GM21526 (cell line): ENCODE results near the gene COPS6.
"Not testable (repeated sequence)": the region's sequence is repeated elsewhere in the genome, so short reads cannot be mapped to it uniquely, and the experiment has no call there.

Experiments
- ATAC-seq: cut with Tn5 transposase; IDR thresholded peaks from one replicate; pipeline ENCODE4 v1.9.1; 2021; ENCODE audit warnings: moderate library complexity; ENCODE audit not compliant: unreplicated experiment, low FRiP score

The COPS6 gene

DNA sequence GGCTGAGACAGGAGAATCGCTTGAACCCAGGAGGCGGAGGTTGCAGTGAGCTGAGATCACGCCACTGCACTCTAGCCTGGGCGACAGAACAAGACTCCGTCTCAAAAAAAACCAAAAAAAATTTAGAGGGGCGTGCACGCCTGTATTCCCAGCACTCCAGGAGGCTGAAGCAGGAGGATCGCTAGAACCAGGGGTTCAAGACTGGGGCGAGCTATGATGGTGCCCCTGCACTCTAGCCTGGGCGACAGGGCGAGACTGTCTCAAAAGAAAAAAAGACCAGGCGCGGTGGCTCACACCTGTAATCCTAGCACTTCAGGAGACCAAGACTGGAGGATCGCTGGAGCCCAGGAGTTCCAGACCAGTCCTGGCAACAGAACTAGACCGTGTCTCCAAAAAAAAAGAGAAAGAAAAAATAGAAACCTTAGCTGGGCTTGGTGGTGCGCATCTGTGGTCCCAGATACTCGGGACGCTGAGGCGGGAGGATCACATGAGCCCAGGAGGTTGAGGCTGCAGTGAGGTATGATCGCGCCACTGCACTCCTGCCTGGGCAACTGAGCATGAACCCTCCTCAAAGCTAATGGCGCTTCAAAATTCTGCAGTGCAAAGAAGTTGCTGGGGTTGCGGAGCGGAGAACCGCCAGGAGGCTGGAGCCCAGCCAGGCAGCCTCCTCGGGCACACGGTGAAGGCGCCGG lies 37.6 kb downstream of the COPS6 start:
- ATAC-seq: no peak

GRCh38 chr7:100126931-100127865 lies 38.4 kb downstream of the COPS6 start, which contains the start of gene MBLAC1:
Gene MBLAC1, plus strand, starts transcription at chr7:100126967. Its CDS starts 429 bp downstream, at chr7:100127396.
- peak; percentile 47 for ATAC-seq

DNA sequence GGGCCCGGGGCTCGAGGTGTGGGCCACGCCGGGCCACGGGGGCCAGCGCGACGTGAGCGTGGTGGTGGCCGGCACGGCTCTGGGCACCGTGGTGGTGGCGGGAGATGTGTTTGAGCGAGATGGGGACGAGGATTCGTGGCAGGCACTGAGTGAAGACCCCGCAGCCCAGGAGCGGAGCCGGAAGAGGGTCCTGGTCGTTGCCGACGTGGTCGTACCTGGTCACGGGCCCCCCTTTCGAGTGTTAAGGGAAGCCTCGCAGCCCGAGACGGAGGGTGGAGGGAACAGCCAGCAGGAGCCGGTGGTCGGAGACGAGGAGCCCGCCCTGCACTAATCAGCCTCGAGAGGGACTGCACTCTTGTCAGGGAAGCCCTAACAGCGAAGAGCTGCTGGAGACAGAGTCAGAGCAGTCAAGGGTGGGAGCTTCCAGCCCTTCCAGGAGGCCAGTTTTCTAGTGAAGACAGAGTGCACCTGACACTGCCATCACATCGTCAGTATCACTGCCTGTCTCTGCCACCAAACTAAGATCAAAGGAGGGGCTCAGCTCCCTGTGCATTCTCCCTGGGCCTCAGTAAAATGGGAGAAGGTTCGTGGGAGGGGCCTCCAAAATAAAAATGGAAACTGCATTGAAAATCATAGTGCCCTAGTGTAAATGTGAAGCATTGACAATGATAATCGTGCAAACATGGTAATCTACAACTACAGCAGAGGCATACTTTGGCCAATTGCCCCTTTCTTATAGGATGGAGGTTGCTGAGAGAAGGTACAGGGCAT lies 39.3 kb downstream of the COPS6 start:
- no peak for ATAC-seq

GRCh38 chr7:100128637-100128963 lies 39.8 kb downstream of the COPS6 start:
- no peak for ATAC-seq

- ATAC-seq: not testable (repeated sequence)
Observed at GRCh38 chr7:100130220-100130607, 41.4 kb downstream of the COPS6 start.

DNA sequence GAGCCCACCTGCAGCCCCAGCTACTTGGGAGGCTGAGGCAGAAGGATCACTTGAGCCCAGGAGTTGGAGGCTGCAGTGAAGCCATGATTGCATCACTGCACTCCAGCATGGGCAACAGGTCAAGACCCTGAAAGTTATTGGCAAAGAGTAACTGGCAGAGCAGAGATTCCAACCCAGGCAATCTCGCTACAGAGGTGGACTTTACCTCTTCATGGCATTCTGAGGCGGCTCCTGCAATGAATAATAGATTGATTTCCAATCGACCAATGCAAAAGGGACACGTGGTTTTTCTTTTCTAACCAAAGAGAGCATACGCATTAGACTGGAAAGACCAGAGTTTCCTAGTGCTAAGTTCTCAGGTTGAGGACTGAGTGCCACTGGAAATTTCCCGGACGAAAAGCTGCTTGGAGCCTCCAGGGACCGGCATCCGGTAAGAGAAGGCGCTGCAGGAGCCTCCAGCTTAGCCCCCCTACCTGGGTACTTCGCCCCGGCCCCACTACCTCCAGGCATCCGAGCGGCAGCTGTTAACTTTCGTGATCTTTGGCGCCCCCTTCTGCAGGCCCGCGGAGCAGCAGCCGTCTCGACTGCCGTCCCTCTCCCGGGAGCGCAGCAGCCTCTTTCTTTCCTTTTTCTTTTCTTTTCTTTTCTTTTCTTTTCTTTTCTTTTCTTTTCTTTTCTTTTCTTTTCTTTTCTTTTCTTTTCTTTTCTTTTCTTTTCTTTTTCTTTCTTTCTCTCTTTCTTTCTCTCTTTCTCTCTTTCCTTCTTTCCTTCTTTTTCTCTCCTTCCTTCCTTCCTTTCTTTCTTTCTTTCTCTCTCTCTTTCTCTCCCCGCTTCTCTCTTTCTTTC lies 42.1 kb downstream of the COPS6 start:
- ATAC-seq: no peak

DNA sequence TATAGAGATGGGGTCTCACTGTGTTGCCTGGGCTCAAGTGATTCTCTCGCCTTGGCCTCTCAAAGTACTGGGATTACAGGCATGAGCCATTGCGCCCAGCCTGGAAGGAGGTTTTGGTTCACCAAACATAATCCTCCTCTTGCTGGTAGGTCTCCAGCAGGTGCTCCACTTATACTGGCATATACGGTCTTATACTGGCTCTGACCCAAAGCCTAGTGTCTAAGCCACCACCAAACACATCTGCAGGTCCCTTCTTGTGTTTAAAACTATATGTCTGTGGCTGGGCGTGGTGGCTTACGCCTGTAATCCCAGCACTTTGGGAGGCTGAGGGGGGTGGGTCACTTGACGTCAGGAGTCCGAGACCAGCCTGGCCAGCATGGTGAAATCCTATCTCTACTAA lies 43.4 kb downstream of the COPS6 start:
- ATAC-seq: no peak

- no peak for ATAC-seq
Observed at GRCh38 chr7:100132697-100133151, 44.0 kb downstream of the COPS6 start.

- ATAC-seq: no peak
Observed at GRCh38 chr7:100137851-100138760, 49.3 kb downstream of the COPS6 start.

- no peak for ATAC-seq
Observed at GRCh38 chr7:100141555-100141949, 52.8 kb downstream of the COPS6 start.
